A549 (cell line): ENCODE results near the gene SLC38A3. TPM values are rescaled to one million over a fixed set of nuclear protein-coding genes. Genes with fewer than 3 reads are reported as not detected.

Source experiments
- ATAC-seq, 2 experiments: fragments of 200-7000 bp in 1 of 2; fragments of >200 bp in 1 of 2; cut with Nextera tagmentation in 1 of 2; cut with Tn5 transposase in 1 of 2; 3 replicates each; pipeline versions ENCODE4 v1.8.0 to v1.9.1; 2018 to 2020; ENCODE audit warnings: mild to moderate bottlenecking in 1 of 2, moderate library complexity in 1 of 2
- CTCF ChIA-PET: fragments of 300-600 bp; sonication (Branson Sonifier 250); formaldehyde crosslinking; extraction: SDS; loops from one replicate; lab custom pipeline; 2021; ENCODE audit warnings: antibody characterized with exemption, inconsistent platforms; lab: Yijun Ruan, JAX
- POLR2A ChIA-PET: fragments of 350-600 bp; formaldehyde crosslinking; extraction: SDS; loops from one replicate; lab custom pipeline; 2021; ENCODE audit warnings: antibody characterized with exemption, inconsistent platforms; lab: Yijun Ruan, JAX
- DNase-seq, 2 experiments: peaks; one replicate each; pipeline versions ENCODE4 v3.0.0 to v3.0.0-alpha.2; 2011 to 2016; ENCODE audit warnings: low read depth in 1 of 2, low spot score in 1 of 2
- FAIRE-seq: peaks from 2 replicates; lab custom pipeline; 2011; peaks lifted over from hg19 to GRCh38; lab: Jason Lieb, UNC
- H3K27ac ChIP-seq, 2 experiments: fragments of >200 bp; sonication (Bioruptor Twin); formaldehyde crosslinking; 3 replicates each; pipeline ENCODE4 v1.5.1; 2016 to 2017
- H3K4me1 ChIP-seq: fragments of >200 bp; sonication (Bioruptor Twin); formaldehyde crosslinking; 3 replicates; pipeline ENCODE4 v1.6.1; 2016
- H3K4me2 ChIP-seq: fragments of >200 bp; sonication (Bioruptor Twin); formaldehyde crosslinking; 3 replicates; pipeline ENCODE4 v1.6.1; 2016
- H3K4me3 ChIP-seq: fragments of >200 bp; sonication (Bioruptor Twin); formaldehyde crosslinking; 3 replicates; pipeline ENCODE4 v1.5.1; 2016
- H3K9me3 ChIP-seq: fragments of >200 bp; sonication (Bioruptor Twin); formaldehyde crosslinking; 3 replicates; pipeline ENCODE4 v1.6.1; 2016
- BHLHE40 ChIP-seq: IDR thresholded peaks from 2 replicates; pipeline ENCODE4 v1.6.1; 2012; ENCODE audit warnings: low read depth, low read length, inconsistent platforms
- CBX8 ChIP-seq: fragments of 200-600 bp; sonication (generic); IDR thresholded peaks from 2 replicates; pipeline ENCODE4 v1.6.1; 2016
- CHD2 ChIP-seq: fragments of 150-350 bp; IDR thresholded peaks from 2 replicates; pipeline ENCODE4 v1.6.1; 2014; ENCODE audit warnings: low read length; ENCODE audit not compliant: partially characterized antibody
- CHD4 ChIP-seq: fragments of 200-600 bp; sonication (generic); IDR thresholded peaks from 2 replicates; pipeline ENCODE4 v1.6.1; 2016; ENCODE audit warnings: antibody characterized with exemption, mild to moderate bottlenecking, borderline replicate concordance
- FOSL2 ChIP-seq, 2 experiments: fragments of 450-650 bp in 1 of 2; fragments of >200 bp in 1 of 2; sonication (Bioruptor Twin) in 1 of 2; formaldehyde crosslinking; IDR thresholded peaks; 2 replicates each; pipeline versions ENCODE4 v1.5.0 to v1.6.1; 2016 to 2020; ENCODE audit warnings: mild to moderate bottlenecking in 1 of 2, moderate library complexity in 1 of 2
- FOXS1 ChIP-seq: fragments of 250-450 bp; sonication (Bioruptor Pico); IDR thresholded peaks from 2 replicates; pipeline ENCODE4 v1.5.0; 2020; ENCODE audit warnings: mild to moderate bottlenecking, moderate library complexity
- GATA3 ChIP-seq: IDR thresholded peaks from 2 replicates; pipeline ENCODE4 v1.6.1; 2012; ENCODE audit warnings: borderline replicate concordance
- HDAC2 ChIP-seq: fragments of 200-600 bp; sonication (generic); IDR thresholded peaks from 2 replicates; pipeline ENCODE4 v1.6.1; 2016
- HEYL ChIP-seq: fragments of 250-450 bp; sonication (Bioruptor Pico); IDR thresholded peaks from 2 replicates; pipeline ENCODE4 v1.8.0; 2021; ENCODE audit warnings: mild to moderate bottlenecking, moderate library complexity
- HOXB5 ChIP-seq: fragments of 250-450 bp; sonication (Bioruptor Pico); IDR thresholded peaks from 2 replicates; pipeline ENCODE4 v1.5.0; 2020; ENCODE audit warnings: mild to moderate bottlenecking, moderate library complexity
- MAFK ChIP-seq: fragments of 450-650 bp; IDR thresholded peaks from 2 replicates; pipeline ENCODE4 v1.6.1; 2014; ENCODE audit not compliant: partially characterized antibody
- NFE2L2 ChIP-seq: fragments of 150-350 bp; conservative IDR thresholded peaks from 2 replicates; pipeline ENCODE4 v1.6.1; 2014; ENCODE audit warnings: low read length
- RAD21 ChIP-seq, 2 experiments: fragments of >200 bp in 1 of 2; sonication (Bioruptor Twin) in 1 of 2; formaldehyde crosslinking in 1 of 2; IDR thresholded peaks in 1 of 2; conservative IDR thresholded peaks in 1 of 2; 2 replicates in 1 of 2; 3 replicates in 1 of 2; pipeline ENCODE4 v1.6.1; 2012 to 2018; ENCODE audit warnings: inconsistent platforms in 1 of 2
- RARB ChIP-seq: fragments of 250-450 bp; sonication (Bioruptor Pico); IDR thresholded peaks from 2 replicates; pipeline ENCODE4 v1.8.0; 2021; ENCODE audit warnings: mild to moderate bottlenecking, moderate library complexity
- RFX5 ChIP-seq: fragments of 450-650 bp; IDR thresholded peaks from 2 replicates; pipeline ENCODE4 v1.7.1; 2014; ENCODE audit warnings: antibody characterized with exemption, mild to moderate bottlenecking, moderate library complexity
- SMC3 ChIP-seq: fragments of >200 bp; sonication (Bioruptor Twin); formaldehyde crosslinking; IDR thresholded peaks from 3 replicates; pipeline ENCODE4 v1.6.1; 2018; ENCODE audit warnings: inconsistent platforms
- TP53 ChIP-seq: fragments of 250-450 bp; sonication (Bioruptor Pico); IDR thresholded peaks from 2 replicates; pipeline ENCODE4 v1.5.0; 2021; ENCODE audit warnings: mild to moderate bottlenecking, moderate library complexity
- WGBS: methylation state at CpG from one replicate; pipeline ENCODE4 v1.1.6; 2017; ENCODE audit errors: missing lambda C conversion rate; 5-methylcytosine and 5-hydroxymethylcytosine counted together
- polyA plus RNA-seq, 4 experiments: library from polyadenylated mRNA; depleted of rRNA in 3 of 4; stranded (reverse); fragments of >200 nt; fragmentation: RNase III in 1 of 4; extraction: RNeasy Plus Mini Kit Qiagen cat#74134 plus additional on column Dnase treatment in 1 of 4; gene quantifications; 2 replicates in 3 of 4; 3 replicates in 1 of 4; pipeline ENCODE4 v1.2.3, GENCODE V29; 2011 to 2017
- TF ChIP-seq, protein P1 (sequence below): fragments of >200 bp; sonication (Bioruptor Twin); formaldehyde crosslinking; IDR thresholded peaks from 3 replicates; pipeline ENCODE4 v1.5.1; 2016
- TF ChIP-seq, protein P2 (sequence below): fragments of 250-450 bp; sonication (Bioruptor Pico); IDR thresholded peaks from 2 replicates; pipeline ENCODE4 v1.5.0; 2020; ENCODE audit warnings: low read depth, mild to moderate bottlenecking, moderate library complexity
- TF ChIP-seq, protein P3 (sequence below): IDR thresholded peaks from 2 replicates; pipeline ENCODE4 v1.6.1; 2012; ENCODE audit warnings: low read depth, borderline replicate concordance
- TF ChIP-seq, protein P4 (sequence below): IDR thresholded peaks from 2 replicates; pipeline ENCODE4 v1.6.1; 2012
- TF ChIP-seq, protein P5 (sequence below): IDR thresholded peaks from 2 replicates; pipeline ENCODE4 v1.6.1; 2012
- TF ChIP-seq, protein P6 (sequence below): fragments of 150-350 bp; IDR thresholded peaks from 2 replicates; pipeline ENCODE4 v1.6.1; 2014; ENCODE audit warnings: low read depth, mild to moderate bottlenecking, low read length

The SLC38A3 gene
- polyA plus RNA-seq, 2 of the 4 experiments (the other 2 are of a cell fraction) = 0.05 TPM; not detected in 1

DNA sequence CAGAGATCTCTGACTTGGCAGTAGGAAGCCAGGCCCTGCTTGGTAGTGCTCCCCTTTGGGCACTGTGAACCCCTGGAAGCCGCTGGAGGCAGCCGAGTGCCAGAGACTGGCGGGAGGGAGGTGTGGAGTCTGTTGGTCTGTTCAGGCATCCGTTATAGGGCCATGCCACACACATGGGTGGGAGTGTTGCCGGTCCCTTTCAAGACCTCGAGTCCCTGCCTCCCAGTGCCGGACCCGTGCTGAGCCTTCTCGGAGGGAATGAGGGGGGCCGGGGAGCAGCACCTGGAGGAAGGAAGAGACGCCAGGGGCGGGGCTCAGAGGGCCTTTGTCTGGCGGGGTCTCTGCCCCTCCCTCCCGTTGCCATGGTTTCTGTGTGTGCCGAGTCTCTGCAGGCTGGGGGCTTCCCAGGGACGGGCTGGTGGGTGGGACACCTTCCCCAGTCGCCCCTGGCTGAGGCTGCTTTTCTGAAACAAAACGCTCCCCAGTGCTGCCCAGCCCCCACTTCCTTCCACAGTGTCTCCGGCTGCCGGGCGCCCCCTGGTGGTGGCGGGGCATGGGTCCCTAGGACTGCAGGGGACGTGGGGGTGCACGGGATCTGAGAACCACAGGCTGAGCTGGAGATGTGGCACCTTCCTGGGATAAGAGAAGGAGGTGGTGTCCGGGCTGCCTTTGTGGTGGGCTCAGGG is 40.9 kb downstream of the SLC38A3 start:
- TF ChIP-seq CHD4 (no peak), SMC3 (peak; percentile 84), RFX5 (no peak), HOXB5 (no peak), GATA3 (peak; percentile 10; the same call in 1 of the 2 replicates), BHLHE40 (0 out of 2 replicates have a peak, but pooled peaks have one; percentile 36), HDAC2 (no peak), CHD2 (peak; percentile 46), RAD21 (conservative IDR thresholded peaks at IDR 0.05 in 1 of 2, IDR thresholded peaks at IDR 0.05 in 1 of 2) (peak; percentile 59 to 64), TP53 (CRISPR knock-in tag) (no peak), HEYL (CRISPR knock-in tag) (no peak), FOSL2 (IDR thresholded peaks at IDR 0.05) (no peak), FOSL2 (CRISPR knock-in tag; IDR thresholded peaks at IDR 0.05) (0 out of 2 replicates have a peak, but pooled peaks have one; percentile 2), FOXS1 (CRISPR knock-in tag) (no peak)
- TF ChIP-seq, protein P1, sequence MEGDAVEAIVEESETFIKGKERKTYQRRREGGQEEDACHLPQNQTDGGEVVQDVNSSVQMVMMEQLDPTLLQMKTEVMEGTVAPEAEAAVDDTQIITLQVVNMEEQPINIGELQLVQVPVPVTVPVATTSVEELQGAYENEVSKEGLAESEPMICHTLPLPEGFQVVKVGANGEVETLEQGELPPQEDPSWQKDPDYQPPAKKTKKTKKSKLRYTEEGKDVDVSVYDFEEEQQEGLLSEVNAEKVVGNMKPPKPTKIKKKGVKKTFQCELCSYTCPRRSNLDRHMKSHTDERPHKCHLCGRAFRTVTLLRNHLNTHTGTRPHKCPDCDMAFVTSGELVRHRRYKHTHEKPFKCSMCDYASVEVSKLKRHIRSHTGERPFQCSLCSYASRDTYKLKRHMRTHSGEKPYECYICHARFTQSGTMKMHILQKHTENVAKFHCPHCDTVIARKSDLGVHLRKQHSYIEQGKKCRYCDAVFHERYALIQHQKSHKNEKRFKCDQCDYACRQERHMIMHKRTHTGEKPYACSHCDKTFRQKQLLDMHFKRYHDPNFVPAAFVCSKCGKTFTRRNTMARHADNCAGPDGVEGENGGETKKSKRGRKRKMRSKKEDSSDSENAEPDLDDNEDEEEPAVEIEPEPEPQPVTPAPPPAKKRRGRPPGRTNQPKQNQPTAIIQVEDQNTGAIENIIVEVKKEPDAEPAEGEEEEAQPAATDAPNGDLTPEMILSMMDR = peak; percentile 90
- TF ChIP-seq, protein P2, sequence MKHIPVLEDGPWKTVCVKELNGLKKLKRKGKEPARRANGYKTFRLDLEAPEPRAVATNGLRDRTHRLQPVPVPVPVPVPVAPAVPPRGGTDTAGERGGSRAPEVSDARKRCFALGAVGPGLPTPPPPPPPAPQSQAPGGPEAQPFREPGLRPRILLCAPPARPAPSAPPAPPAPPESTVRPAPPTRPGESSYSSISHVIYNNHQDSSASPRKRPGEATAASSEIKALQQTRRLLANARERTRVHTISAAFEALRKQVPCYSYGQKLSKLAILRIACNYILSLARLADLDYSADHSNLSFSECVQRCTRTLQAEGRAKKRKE (CRISPR knock-in tag) = no peak
- TF ChIP-seq, protein P3, sequence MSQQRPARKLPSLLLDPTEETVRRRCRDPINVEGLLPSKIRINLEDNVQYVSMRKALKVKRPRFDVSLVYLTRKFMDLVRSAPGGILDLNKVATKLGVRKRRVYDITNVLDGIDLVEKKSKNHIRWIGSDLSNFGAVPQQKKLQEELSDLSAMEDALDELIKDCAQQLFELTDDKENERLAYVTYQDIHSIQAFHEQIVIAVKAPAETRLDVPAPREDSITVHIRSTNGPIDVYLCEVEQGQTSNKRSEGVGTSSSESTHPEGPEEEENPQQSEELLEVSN = no peak
- TF ChIP-seq, protein P4, sequence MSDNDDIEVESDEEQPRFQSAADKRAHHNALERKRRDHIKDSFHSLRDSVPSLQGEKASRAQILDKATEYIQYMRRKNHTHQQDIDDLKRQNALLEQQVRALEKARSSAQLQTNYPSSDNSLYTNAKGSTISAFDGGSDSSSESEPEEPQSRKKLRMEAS = peak; percentile 36; the same call in 1 of the 2 replicates
- FAIRE-seq = no peak
- 7% methylated on average over 6 of the region's 25 CpGs for WGBS
- no peaks in the 10 kb centered on the region for H3K9me3 ChIP-seq
- peak overlapping the region; percentile 89 to 95 for H3K27ac ChIP-seq
- peak; percentile 61 to 78 for DNase-seq
- peak overlapping the region; percentile 83 for H3K4me2 ChIP-seq
- ChIA-PET CTCF (interaction anchor here (0.6 to 11.2 kb wide), 24 partner anchors 10 to 1086 kb away, joined by 3 to 219 read pairs (median 5); partner anchors contain the start of genes GNAI2 and IFRD2), POLR2A (interaction anchor here (0.7 to 1.7 kb wide), 10 partner anchors 9 to 91 kb away, joined by 3 to 16 read pairs (median 4); partner anchors contain the start of genes GNAI2, IFRD2 and SEMA3B)
- H3K4me3 ChIP-seq = peak overlapping the region; percentile 41
- peaks cover 35% of the 10 kb centered on the region for H3K4me1 ChIP-seq
- peak; percentile 86 to 94 for ATAC-seq

DNA sequence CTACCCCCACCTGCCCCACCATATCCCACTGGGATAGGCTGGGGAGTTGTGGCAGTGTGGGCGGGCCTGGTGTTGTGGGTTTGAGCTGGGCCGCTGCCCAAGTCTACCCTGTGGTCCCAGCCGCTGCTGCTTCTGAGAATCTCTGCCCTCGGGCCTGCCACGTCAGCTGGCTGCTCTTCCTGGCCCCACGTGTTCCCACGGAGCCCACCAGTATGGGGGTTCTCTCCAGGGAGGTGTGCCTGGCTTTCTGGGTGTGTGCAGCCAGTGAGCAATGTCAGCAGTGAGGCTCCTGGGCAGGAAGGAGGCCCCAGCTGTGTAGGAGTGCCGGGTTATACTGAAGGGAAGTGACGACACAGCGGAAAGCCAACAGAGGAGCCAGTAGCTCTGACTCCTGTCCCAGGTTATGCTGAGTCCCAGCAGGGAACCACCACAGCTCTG is 41.5 kb downstream of the SLC38A3 start:
- H3K4me2 ChIP-seq = peak overlapping the region; percentile 83
- no peak for FAIRE-seq
- TF ChIP-seq MAFK = peak; percentile 48
- no peak for TF ChIP-seq CHD4
- TF ChIP-seq GATA3 = peak; percentile 8; the same call in 1 of the 2 replicates
- TF ChIP-seq SMC3 = peak; percentile 10; the same call in 1 of the 3 replicates
- TF ChIP-seq CBX8 = no peak
- TF ChIP-seq RAD21 (conservative IDR thresholded peaks at IDR 0.05 in 1 of 2, IDR thresholded peaks at IDR 0.05 in 1 of 2) = no peak
- TF ChIP-seq NFE2L2 = no peak
- TF ChIP-seq, protein P5, sequence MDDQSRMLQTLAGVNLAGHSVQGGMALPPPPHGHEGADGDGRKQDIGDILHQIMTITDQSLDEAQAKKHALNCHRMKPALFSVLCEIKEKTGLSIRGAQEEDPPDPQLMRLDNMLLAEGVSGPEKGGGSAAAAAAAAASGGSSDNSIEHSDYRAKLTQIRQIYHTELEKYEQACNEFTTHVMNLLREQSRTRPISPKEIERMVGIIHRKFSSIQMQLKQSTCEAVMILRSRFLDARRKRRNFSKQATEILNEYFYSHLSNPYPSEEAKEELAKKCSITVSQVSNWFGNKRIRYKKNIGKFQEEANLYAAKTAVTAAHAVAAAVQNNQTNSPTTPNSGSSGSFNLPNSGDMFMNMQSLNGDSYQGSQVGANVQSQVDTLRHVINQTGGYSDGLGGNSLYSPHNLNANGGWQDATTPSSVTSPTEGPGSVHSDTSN = 0 out of 2 replicates have a peak, but pooled peaks have one; percentile 22
- no peak for TF ChIP-seq RARB (CRISPR knock-in tag)
- TF ChIP-seq, protein P6, sequence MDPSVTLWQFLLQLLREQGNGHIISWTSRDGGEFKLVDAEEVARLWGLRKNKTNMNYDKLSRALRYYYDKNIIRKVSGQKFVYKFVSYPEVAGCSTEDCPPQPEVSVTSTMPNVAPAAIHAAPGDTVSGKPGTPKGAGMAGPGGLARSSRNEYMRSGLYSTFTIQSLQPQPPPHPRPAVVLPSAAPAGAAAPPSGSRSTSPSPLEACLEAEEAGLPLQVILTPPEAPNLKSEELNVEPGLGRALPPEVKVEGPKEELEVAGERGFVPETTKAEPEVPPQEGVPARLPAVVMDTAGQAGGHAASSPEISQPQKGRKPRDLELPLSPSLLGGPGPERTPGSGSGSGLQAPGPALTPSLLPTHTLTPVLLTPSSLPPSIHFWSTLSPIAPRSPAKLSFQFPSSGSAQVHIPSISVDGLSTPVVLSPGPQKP = no peak
- TF ChIP-seq, protein P4 = peak; percentile 48; the same call in 1 of the 2 replicates
- TF ChIP-seq, protein P1 = peak; percentile 23; the same call in 1 of the 3 replicates
- ChIA-PET CTCF (interaction anchor here (0.6 to 11.2 kb wide), 22 partner anchors 9 to 1085 kb away, joined by 3 to 219 read pairs (median 6); partner anchors contain the start of genes GNAI2 and IFRD2), POLR2A (interaction anchor here (0.5 to 1.7 kb wide), 11 partner anchors 10 to 346 kb away, joined by 3 to 16 read pairs (median 4); partner anchors contain the start of genes GNAI2, IFRD2 and SEMA3B)
- peak; percentile 57 to 78 for DNase-seq
- peaks cover 35% of the 10 kb centered on the region for H3K4me1 ChIP-seq
- H3K4me3 ChIP-seq = peak overlapping the region; percentile 41
- ATAC-seq = peak; percentile 84 to 85
- H3K27ac ChIP-seq = peak overlapping the region; percentile 89 to 95
- WGBS = 25% methylated on average over 5 of the region's 10 CpGs
- H3K9me3 ChIP-seq = no peaks in the 10 kb centered on the region
